Panc1 (cell line): ENCODE results near the gene HLA-F. TPM values are rescaled to one million over a fixed set of nuclear protein-coding genes. Genes with fewer than 3 reads are reported as not detected.

Experiments used
- ATAC-seq: fragments of 200-7000 bp; cut with Tn5 transposase; 2 replicates; pipeline ENCODE4 v1.9.1; 2020; ENCODE audit warnings: mild to moderate bottlenecking, moderate library complexity
- BruUV-seq: library from RNA; stranded (reverse); fragments of 400-500 nt; replicated peaks from 2 replicates; lab custom pipeline; 2021; lab: Mats Ljungman, UMichigan
- CTCF ChIA-PET: fragments of 300-600 bp; sonication (Branson Sonifier 250); formaldehyde crosslinking; loops from one replicate; lab custom pipeline; 2022; ENCODE audit warnings: antibody characterized with exemption; lab: Charles Lee
- POLR2A ChIA-PET: fragments of 300-600 bp; sonication (Branson Sonifier 250); formaldehyde crosslinking; loops from one replicate; lab custom pipeline; 2022; ENCODE audit warnings: antibody characterized with exemption; lab: Charles Lee
- DNase-seq: peaks from one replicate; pipeline ENCODE4 v3.0.0-alpha.2; 2010; ENCODE audit warnings: low read depth, low spot score
- H3K27ac ChIP-seq: 2 replicates; pipeline ENCODE4 v1.5.1; 2011; ENCODE audit warnings: mild to moderate bottlenecking, low read length, inconsistent platforms
- H3K27me3 ChIP-seq: fragments of 200-500 bp; sonication (Bioruptor generic); 2 replicates; pipeline ENCODE4 v1.6.0; 2014; ENCODE audit warnings: low read length, inconsistent platforms; ENCODE audit not compliant: control insufficient read depth, insufficient read depth
- H3K36me3 ChIP-seq: fragments of 200-500 bp; sonication (Bioruptor generic); 2 replicates; pipeline ENCODE4 v1.5.1; 2014; ENCODE audit warnings: inconsistent platforms, mild to moderate bottlenecking, low read length, moderate library complexity; ENCODE audit not compliant: control insufficient read depth, insufficient read depth
- H3K4me1 ChIP-seq: 2 replicates; pipeline ENCODE4 v1.5.1; 2011; ENCODE audit warnings: inconsistent platforms, mild to moderate bottlenecking, low read length, moderate library complexity; ENCODE audit not compliant: control insufficient read depth, insufficient read depth
- H3K4me3 ChIP-seq, 2 experiments: 2 replicates each; pipeline ENCODE4 v1.5.1; 2011 to 2012; ENCODE audit warnings: low read depth in 2 of 2, low read length in 2 of 2, mild to moderate bottlenecking in 2 of 2, inconsistent platforms in 1 of 2, moderate library complexity in 1 of 2
- H3K9me3 ChIP-seq: fragments of 200-500 bp; sonication (Bioruptor generic); 2 replicates; pipeline ENCODE4 v1.5.1; 2014; ENCODE audit warnings: low read depth, mild to moderate bottlenecking, inconsistent platforms, low read length, moderate library complexity; ENCODE audit not compliant: control insufficient read depth, insufficient read depth
- POLR2AphosphoS5 ChIP-seq: IDR thresholded peaks from 2 replicates; pipeline ENCODE4 v1.6.1; 2012; ENCODE audit warnings: mild to moderate bottlenecking, low read depth, low read length, moderate library complexity
- SIN3A ChIP-seq: IDR thresholded peaks from 2 replicates; pipeline ENCODE4 v1.6.1; 2012; ENCODE audit warnings: low read depth, mild to moderate bottlenecking, low read length, moderate library complexity, borderline replicate concordance; ENCODE audit not compliant: insufficient read depth
- TCF7L2 ChIP-seq: IDR thresholded peaks from 2 replicates; pipeline ENCODE4 v1.6.1; 2011; ENCODE audit warnings: mild to moderate bottlenecking, low read depth, low read length, inconsistent platforms
- in situ Hi-C: cut with HindIII; loops from 2 replicates; pipeline ENCODE4 v1.10.0; 2016; ENCODE audit warnings: low sequenced_read_pairs, low pct_unique_long_range_greater_than_20kb
- intact Hi-C: fragments of 100-400 bp; cut with micrococcal nuclease; formaldehyde crosslinking; loops from one replicate; pipeline ENCODE4 v1.10.0; 2022; ENCODE audit not compliant: unreplicated experiment
- total RNA-seq: library from RNA; stranded (reverse); gene quantifications from one replicate; pipeline ENCODE4 v1.2.1, GENCODE V29; 2021; ENCODE audit not compliant: unreplicated experiment
- TF ChIP-seq, protein P1 (sequence below): fragments of 450-650 bp; IDR thresholded peaks from 2 replicates; pipeline ENCODE4 v1.5.1; 2017; ENCODE audit warnings: mild to moderate bottlenecking
- TF ChIP-seq, protein P2 (sequence below), 2 experiments: IDR thresholded peaks; 2 replicates each; pipeline ENCODE4 v1.6.1; 2011 to 2012; ENCODE audit warnings: low read depth in 2 of 2, control low read depth in 1 of 2, low read length in 1 of 2, mild to moderate bottlenecking in 1 of 2, moderate library complexity in 1 of 2; ENCODE audit not compliant: insufficient read depth in 1 of 2

Gene HLA-F
- total RNA-seq, 1 experiment from 2014 or later: 7.5 TPM

DNA sequence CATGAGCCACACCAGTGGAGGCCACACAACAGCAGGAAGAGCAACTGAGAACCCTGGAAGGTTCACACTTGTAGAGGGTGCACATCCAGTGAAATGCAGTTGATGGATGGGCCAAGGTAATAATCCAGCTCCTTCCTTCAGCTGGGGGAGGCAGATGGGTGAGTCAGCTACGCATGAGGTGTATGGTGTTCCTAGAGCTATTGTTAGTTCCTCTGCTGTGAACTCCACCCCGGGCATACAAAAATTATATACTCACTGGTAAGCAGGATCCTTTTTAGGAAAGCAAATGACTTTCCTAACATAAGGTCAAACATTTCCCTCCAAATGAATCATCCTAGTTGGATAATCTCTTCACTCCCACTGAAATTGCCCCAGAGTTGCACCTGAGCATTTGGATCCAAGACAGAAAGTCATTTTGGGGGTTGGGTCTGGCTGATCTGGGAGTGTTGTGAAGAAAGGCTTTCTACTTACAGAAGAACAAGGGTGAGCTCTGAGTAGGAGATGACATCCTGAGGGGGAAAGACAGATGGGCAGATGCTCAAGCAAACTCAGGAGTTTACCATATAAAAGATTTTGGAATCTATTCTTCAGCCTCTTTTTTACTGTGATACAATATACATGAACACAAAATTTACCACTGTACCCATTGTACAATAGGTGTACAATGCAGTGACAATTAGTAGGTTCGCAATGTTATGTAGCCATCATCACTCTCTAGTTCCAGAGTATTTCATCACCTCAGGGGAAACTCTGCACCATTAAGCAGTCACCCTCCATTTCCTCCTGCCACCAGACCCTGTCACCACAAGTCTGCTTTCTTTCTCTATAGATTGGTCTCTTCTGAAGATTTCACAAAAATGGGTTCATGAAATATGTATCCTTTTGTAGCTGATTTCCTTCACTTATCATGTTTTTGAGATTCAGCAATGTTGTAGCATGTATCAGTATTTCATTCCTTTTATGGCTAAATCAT lies 11.1 kb downstream of the HLA-F start:
- Histone ChIP-seq H3K27me3 (0 out of 2 replicates have a peak, but pooled peaks cover 2% of the 10 kb centered on the region), H3K27ac (no peak overlapping the region), H3K9me3 (no peaks in the 10 kb centered on the region), H3K36me3 (no peaks in the 10 kb centered on the region), H3K4me3 (no peak overlapping the region), H3K4me1 (no peaks in the 10 kb centered on the region)
- DNase-seq: no peak
- CTCF ChIA-PET: no interaction called here
- POLR2A ChIA-PET: no interaction called here
- in situ Hi-C loops: no loop called here
- no TSS peak for BruUV-seq
- no peak for TF ChIP-seq POLR2AphosphoS5
- TF ChIP-seq, protein P1, sequence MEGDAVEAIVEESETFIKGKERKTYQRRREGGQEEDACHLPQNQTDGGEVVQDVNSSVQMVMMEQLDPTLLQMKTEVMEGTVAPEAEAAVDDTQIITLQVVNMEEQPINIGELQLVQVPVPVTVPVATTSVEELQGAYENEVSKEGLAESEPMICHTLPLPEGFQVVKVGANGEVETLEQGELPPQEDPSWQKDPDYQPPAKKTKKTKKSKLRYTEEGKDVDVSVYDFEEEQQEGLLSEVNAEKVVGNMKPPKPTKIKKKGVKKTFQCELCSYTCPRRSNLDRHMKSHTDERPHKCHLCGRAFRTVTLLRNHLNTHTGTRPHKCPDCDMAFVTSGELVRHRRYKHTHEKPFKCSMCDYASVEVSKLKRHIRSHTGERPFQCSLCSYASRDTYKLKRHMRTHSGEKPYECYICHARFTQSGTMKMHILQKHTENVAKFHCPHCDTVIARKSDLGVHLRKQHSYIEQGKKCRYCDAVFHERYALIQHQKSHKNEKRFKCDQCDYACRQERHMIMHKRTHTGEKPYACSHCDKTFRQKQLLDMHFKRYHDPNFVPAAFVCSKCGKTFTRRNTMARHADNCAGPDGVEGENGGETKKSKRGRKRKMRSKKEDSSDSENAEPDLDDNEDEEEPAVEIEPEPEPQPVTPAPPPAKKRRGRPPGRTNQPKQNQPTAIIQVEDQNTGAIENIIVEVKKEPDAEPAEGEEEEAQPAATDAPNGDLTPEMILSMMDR: no peak
- no peak for ATAC-seq
- intact Hi-C loops: loop anchor here (10.0 kb wide), 1 partner anchor 270 kb away; no protein-coding TSS in a partner anchor

DNA sequence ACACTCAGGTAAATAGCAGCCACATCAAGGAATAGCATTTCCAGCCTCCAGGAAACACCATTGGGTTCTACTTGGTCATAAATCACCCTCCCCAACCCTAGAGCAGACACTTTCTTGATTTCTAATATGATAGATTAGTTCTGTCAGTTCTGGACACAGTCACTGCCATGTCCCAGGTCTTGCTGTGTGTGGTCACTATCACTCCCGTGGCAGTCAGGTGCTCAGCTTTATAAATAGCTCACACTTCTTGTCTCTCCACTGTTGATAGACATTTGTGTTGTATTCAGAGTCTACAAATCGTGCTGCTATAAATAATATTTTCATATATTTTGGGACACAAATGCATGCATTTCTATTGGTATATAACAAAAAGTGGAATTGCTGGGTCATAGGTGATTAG lies 13.3 kb downstream of the HLA-F start:
- Histone ChIP-seq H3K9me3 (no peaks in the 10 kb centered on the region), H3K36me3 (no peaks in the 10 kb centered on the region), H3K27ac (no peak overlapping the region), H3K4me1 (no peaks in the 10 kb centered on the region), H3K4me3 (no peak overlapping the region), H3K27me3 (0 out of 2 replicates have a peak, but pooled peaks cover 2% of the 10 kb centered on the region)
- TF ChIP-seq TCF7L2 (no peak), SIN3A (no peak), POLR2AphosphoS5 (no peak)
- TF ChIP-seq, protein P2, sequence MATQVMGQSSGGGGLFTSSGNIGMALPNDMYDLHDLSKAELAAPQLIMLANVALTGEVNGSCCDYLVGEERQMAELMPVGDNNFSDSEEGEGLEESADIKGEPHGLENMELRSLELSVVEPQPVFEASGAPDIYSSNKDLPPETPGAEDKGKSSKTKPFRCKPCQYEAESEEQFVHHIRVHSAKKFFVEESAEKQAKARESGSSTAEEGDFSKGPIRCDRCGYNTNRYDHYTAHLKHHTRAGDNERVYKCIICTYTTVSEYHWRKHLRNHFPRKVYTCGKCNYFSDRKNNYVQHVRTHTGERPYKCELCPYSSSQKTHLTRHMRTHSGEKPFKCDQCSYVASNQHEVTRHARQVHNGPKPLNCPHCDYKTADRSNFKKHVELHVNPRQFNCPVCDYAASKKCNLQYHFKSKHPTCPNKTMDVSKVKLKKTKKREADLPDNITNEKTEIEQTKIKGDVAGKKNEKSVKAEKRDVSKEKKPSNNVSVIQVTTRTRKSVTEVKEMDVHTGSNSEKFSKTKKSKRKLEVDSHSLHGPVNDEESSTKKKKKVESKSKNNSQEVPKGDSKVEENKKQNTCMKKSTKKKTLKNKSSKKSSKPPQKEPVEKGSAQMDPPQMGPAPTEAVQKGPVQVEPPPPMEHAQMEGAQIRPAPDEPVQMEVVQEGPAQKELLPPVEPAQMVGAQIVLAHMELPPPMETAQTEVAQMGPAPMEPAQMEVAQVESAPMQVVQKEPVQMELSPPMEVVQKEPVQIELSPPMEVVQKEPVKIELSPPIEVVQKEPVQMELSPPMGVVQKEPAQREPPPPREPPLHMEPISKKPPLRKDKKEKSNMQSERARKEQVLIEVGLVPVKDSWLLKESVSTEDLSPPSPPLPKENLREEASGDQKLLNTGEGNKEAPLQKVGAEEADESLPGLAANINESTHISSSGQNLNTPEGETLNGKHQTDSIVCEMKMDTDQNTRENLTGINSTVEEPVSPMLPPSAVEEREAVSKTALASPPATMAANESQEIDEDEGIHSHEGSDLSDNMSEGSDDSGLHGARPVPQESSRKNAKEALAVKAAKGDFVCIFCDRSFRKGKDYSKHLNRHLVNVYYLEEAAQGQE (IDR thresholded peaks at IDR 0.05; ENCODE audit: insufficient read depth in 1 of 2, low read depth in 2 of 2, low read length in 1 of 2): no peak
- TF ChIP-seq, protein P1: no peak
- CTCF ChIA-PET: no interaction called here
- POLR2A ChIA-PET: no interaction called here
- ATAC-seq (no peak), DNase-seq (no peak)
- intact Hi-C loops (loop anchor here (10.0 kb wide), 1 partner anchor 268 kb away; no protein-coding TSS in a partner anchor), in situ Hi-C loops (no loop called here)
- no TSS peak for BruUV-seq
